HG02970 (cell line): ENCODE results near the gene RBM25.
"Not testable (repeated sequence)": the region's sequence is repeated elsewhere in the genome, so short reads cannot be mapped to it uniquely, and the experiment has no call there.

Experiments
- ATAC-seq: cut with Tn5 transposase; IDR thresholded peaks from one replicate; pipeline ENCODE4 v1.9.1; 2021; ENCODE audit warnings: mild to moderate bottlenecking, moderate library complexity, moderate number of reproducible peaks; ENCODE audit not compliant: unreplicated experiment, low FRiP score

Gene RBM25

DNA sequence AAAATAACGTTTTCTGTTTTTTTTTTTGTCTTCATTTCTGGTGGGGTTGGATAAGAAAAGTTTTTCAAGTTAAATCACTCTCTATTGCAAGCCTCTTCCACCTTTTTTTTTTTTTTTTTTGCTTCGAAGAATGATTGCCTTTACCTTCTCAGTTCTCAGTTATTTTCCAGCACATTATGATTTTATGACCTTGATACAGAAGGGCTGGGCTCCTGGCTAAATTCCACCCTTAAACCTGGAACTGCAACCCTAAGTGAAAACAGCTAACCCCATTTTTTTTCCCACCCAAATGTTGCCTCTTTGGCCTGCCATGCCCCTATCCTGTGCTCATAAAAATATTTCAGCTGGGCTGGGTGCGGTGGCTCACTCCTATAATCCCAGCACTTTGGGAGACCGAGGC lies 109.4 kb downstream of the RBM25 start:
- ATAC-seq, result no peak

GRCh38 chr14:73168274-73168673 lies 109.9 kb downstream of the RBM25 start:
- no peak for ATAC-seq

GRCh38 chr14:73168691-73169090 lies 110.4 kb downstream of the RBM25 start:
- no peak for ATAC-seq

DNA sequence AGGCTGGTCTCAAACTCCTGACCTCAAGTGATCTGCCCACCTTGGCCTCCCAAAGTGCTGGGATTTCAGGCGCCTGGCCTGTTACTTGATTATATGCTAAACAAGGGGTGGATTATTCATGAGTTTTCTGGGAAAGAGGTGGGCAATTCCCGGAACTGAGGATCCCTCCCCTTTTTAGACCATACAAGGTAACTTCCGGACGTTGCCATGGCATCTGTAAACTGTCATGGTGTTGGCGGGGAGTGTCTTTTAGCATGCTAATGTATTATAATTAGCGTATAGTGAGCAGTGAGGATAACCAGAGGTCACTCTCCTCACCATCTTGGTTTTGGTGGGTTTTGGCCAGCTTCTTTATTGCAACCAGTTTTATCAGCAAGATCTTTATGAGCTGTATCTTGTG lies 111.5 kb downstream of the RBM25 start:
- not testable (repeated sequence) for ATAC-seq

DNA sequence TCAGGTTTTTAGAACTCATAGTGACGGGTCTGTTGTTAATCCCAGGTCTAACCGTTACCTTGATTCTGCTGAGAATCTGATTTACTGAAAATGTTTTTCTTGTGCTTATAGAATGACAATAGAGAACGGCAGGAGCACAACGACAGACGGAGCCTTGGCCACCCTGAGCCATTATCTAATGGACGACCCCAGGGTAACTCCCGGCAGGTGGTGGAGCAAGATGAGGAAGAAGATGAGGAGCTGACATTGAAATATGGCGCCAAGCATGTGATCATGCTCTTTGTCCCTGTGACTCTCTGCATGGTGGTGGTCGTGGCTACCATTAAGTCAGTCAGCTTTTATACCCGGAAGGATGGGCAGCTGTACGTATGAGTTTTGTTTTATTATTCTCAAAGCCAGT lies 112.4 kb downstream of the RBM25 start:
- ATAC-seq, result no peak

GRCh38 chr14:73172500-73172899 lies 114.2 kb downstream of the RBM25 start:
- ATAC-seq, result no peak

DNA sequence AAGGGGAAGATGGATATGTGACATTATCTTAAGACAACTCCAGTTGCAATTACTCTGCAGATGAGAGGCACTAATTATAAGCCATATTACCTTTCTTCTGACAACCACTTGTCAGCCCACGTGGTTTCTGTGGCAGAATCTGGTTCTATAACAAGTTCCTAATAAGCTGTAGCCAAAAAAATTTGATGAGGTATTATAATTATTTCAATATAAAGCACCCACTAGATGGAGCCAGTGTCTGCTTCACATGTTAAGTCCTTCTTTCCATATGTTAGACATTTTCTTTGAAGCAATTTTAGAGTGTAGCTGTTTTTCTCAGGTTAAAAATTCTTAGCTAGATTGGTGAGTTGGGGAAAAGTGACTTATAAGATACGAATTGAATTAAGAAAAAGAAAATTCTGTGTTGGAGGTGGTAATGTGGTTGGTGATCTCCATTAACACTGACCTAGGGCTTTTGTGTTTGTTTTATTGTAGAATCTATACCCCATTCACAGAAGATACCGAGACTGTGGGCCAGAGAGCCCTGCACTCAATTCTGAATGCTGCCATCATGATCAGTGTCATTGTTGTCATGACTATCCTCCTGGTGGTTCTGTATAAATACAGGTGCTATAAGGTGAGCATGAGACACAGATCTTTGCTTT lies 114.9 kb downstream of the RBM25 start:
- ATAC-seq, result no peak
